ENCODE measurements around the gene DYNLT2. TPM values are rescaled to one million over a fixed set of nuclear protein-coding genes. Genes with fewer than 3 reads are reported as not detected.

The DYNLT2 gene
- total and polyA plus RNA-seq, 7 experiments from 2014 or later: 0.58 to 4.7 (median 2.9) TPM

GRCh38 chr6:169795196-169795595 lies 43.8 kb upstream of the DYNLT2 start:
- Mint-ChIP-seq H3K27me3 (peaks cover 36 to 74% (median 58%) of the 10 kb centered on the region in 5 donors), H3K9me3 (peaks cover 0 to 2% (median 0%) of the 10 kb centered on the region in 11 donors), H3K4me3 (no peak overlapping the region), H3K4me1 (peaks cover 0 to 11% (median 10%) of the 10 kb centered on the region in 7 donors), H3K36me3 (no peaks in the 10 kb centered on the region), H3K27ac (no peak overlapping the region)
- Histone ChIP-seq H3K9me3 (ENCODE audit: control insufficient read depth in 2 of 3, low read length in 3 of 3) (no peaks in the 10 kb centered on the region), H3K4me3 (ENCODE audit: low read length) (no peak overlapping the region), H3K27me3 (ENCODE audit: control insufficient read depth in 2 of 2, insufficient read depth in 2 of 2, low read length in 2 of 2) (no peaks in the 10 kb centered on the region), H3K4me1 (ENCODE audit: control insufficient read depth in 2 of 2, insufficient read depth in 2 of 2, low read length in 2 of 2) (no peaks in the 10 kb centered on the region), H3K36me3 (ENCODE audit: control insufficient read depth in 2 of 3, insufficient read depth in 3 of 3, low read length in 3 of 3) (no peaks in the 10 kb centered on the region), H3K27ac (ENCODE audit: low read depth, low read length) (no peak overlapping the region)
- CTCF ChIA-PET: interaction anchor here (0.8 kb wide), 1 partner anchor 734 kb away, joined by 3 read pairs; no protein-coding TSS in a partner anchor
- ATAC-seq (no peak), DNase-seq (no peak)
- POLR2A ChIA-PET: no interaction called here
- intact Hi-C loops (cut with micrococcal nuclease): loop anchor here in 1 of 2 donors (10.0 kb wide), 1 partner anchor 160 kb away; no protein-coding TSS in a partner anchor

- H3K4me1 ChIP-seq (ENCODE audit: control insufficient read depth in 2 of 2, insufficient read depth in 2 of 2, low read length in 2 of 2): peaks cover 0 to 5% of the 10 kb centered on the region in 2 donors
- H3K27ac ChIP-seq (ENCODE audit: low read depth, low read length): no peak overlapping the region
- no peak overlapping the region for H3K4me3 ChIP-seq (ENCODE audit: low read length)
- intact Hi-C loops (cut with micrococcal nuclease): loop anchor here in 1 of 2 donors (5.0 to 10.0 kb wide), 3 partner anchors 160 to 498 kb away; partner anchors contain the start of gene DLL1
- H3K27me3 ChIP-seq (ENCODE audit: control insufficient read depth in 2 of 2, insufficient read depth in 2 of 2, low read length in 2 of 2): no peaks in the 10 kb centered on the region
- H3K27me3 Mint-ChIP-seq: peaks cover 35 to 78% (median 57%) of the 10 kb centered on the region in 5 donors
- no peaks in the 10 kb centered on the region for H3K36me3 Mint-ChIP-seq
- no peak for DNase-seq
- H3K27ac Mint-ChIP-seq: no peak overlapping the region
- H3K36me3 ChIP-seq (ENCODE audit: control insufficient read depth in 2 of 3, insufficient read depth in 3 of 3, low read length in 3 of 3): no peaks in the 10 kb centered on the region
- ATAC-seq: no peak
- H3K4me3 Mint-ChIP-seq: no peak overlapping the region
- ChIA-PET POLR2A (no interaction called here), CTCF (interaction anchor here (0.8 kb wide), 1 partner anchor 735 kb away, joined by 3 read pairs; no protein-coding TSS in a partner anchor)
- no peaks in the 10 kb centered on the region for H3K9me3 ChIP-seq (ENCODE audit: control insufficient read depth in 2 of 3, low read length in 3 of 3)
- H3K4me1 Mint-ChIP-seq: peaks cover 0 to 17% (median 14%) of the 10 kb centered on the region in 7 donors
- H3K9me3 Mint-ChIP-seq: peaks cover 0 to 2% (median 0%) of the 10 kb centered on the region in 11 donors
Observed at GRCh38 chr6:169794317-169795055, 43.1 kb upstream of the DYNLT2 start.

- H3K4me1 Mint-ChIP-seq: peaks cover 0 to 18% (median 15%) of the 10 kb centered on the region in 7 donors
- no peak for DNase-seq
- POLR2A ChIA-PET: interaction anchor here (1.0 kb wide), 1 partner anchor 12 kb away, joined by 4 read pairs; no protein-coding TSS in a partner anchor
- no peak overlapping the region for H3K4me3 Mint-ChIP-seq
- Histone ChIP-seq H3K36me3 (ENCODE audit: control insufficient read depth in 2 of 3, insufficient read depth in 3 of 3, low read length in 3 of 3) (no peaks in the 10 kb centered on the region), H3K4me3 (ENCODE audit: low read length) (no peak overlapping the region), H3K27ac (ENCODE audit: low read depth, low read length) (no peak overlapping the region), H3K27me3 (ENCODE audit: control insufficient read depth in 2 of 2, insufficient read depth in 2 of 2, low read length in 2 of 2) (no peaks in the 10 kb centered on the region), H3K9me3 (ENCODE audit: control insufficient read depth in 2 of 3, low read length in 3 of 3) (no peaks in the 10 kb centered on the region), H3K4me1 (ENCODE audit: control insufficient read depth in 2 of 2, insufficient read depth in 2 of 2, low read length in 2 of 2) (peaks cover 0 to 6% of the 10 kb centered on the region in 2 donors)
- CTCF ChIA-PET: interaction anchor here (1.3 kb wide), 1 partner anchor 39 kb away, joined by 5 read pairs; no protein-coding TSS in a partner anchor
- intact Hi-C loops (cut with micrococcal nuclease): loop anchor here in 1 of 2 donors (5.0 to 10.0 kb wide), 3 partner anchors 161 to 499 kb away; partner anchors contain the start of gene DLL1
- no peaks in the 10 kb centered on the region for H3K36me3 Mint-ChIP-seq
- ATAC-seq: no peak
- H3K9me3 Mint-ChIP-seq: peaks cover 0 to 2% (median 0%) of the 10 kb centered on the region in 11 donors
- no peak overlapping the region for H3K27ac Mint-ChIP-seq
- peaks cover 31 to 73% (median 52%) of the 10 kb centered on the region in 5 donors for H3K27me3 Mint-ChIP-seq
Observed at GRCh38 chr6:169793408-169793807, 42.0 kb upstream of the DYNLT2 start.

- H3K27ac ChIP-seq (ENCODE audit: low read depth, low read length): no peak overlapping the region
- H3K9me3 ChIP-seq (ENCODE audit: control insufficient read depth in 2 of 3, low read length in 3 of 3): no peaks in the 10 kb centered on the region
- DNase-seq: peak in 1 of 9 donors; percentile 12
- Mint-ChIP-seq H3K4me3 (no peak overlapping the region), H3K27ac (no peak overlapping the region), H3K36me3 (no peaks in the 10 kb centered on the region), H3K9me3 (peaks cover 0 to 2% (median 0%) of the 10 kb centered on the region in 11 donors), H3K4me1 (peaks cover 0 to 18% (median 15%) of the 10 kb centered on the region in 7 donors), H3K27me3 (peaks cover 30 to 66% (median 47%) of the 10 kb centered on the region in 5 donors)
- no peak for ATAC-seq
- ChIA-PET POLR2A (no interaction called here), CTCF (no interaction called here)
- intact Hi-C loops (cut with micrococcal nuclease): loop anchor here in 1 of 2 donors (5.0 to 10.0 kb wide), 3 partner anchors 162 to 500 kb away; partner anchors contain the start of gene DLL1
- H3K4me1 ChIP-seq (ENCODE audit: control insufficient read depth in 2 of 2, insufficient read depth in 2 of 2, low read length in 2 of 2): peaks cover 0 to 6% of the 10 kb centered on the region in 2 donors
- H3K4me3 ChIP-seq (ENCODE audit: low read length): no peak overlapping the region
- H3K27me3 ChIP-seq (ENCODE audit: control insufficient read depth in 2 of 2, insufficient read depth in 2 of 2, low read length in 2 of 2): no peaks in the 10 kb centered on the region
- H3K36me3 ChIP-seq (ENCODE audit: control insufficient read depth in 2 of 3, insufficient read depth in 3 of 3, low read length in 3 of 3): no peaks in the 10 kb centered on the region
Observed at GRCh38 chr6:169792306-169793015, 41.1 kb upstream of the DYNLT2 start.

- H3K9me3 Mint-ChIP-seq: peaks cover 0 to 2% (median 0%) of the 10 kb centered on the region in 11 donors
- Histone ChIP-seq H3K27me3 (ENCODE audit: control insufficient read depth in 2 of 2, insufficient read depth in 2 of 2, low read length in 2 of 2) (no peaks in the 10 kb centered on the region), H3K4me1 (ENCODE audit: control insufficient read depth in 2 of 2, insufficient read depth in 2 of 2, low read length in 2 of 2) (peaks cover 0 to 6% of the 10 kb centered on the region in 2 donors), H3K27ac (ENCODE audit: low read depth, low read length) (no peak overlapping the region), H3K36me3 (ENCODE audit: control insufficient read depth in 2 of 3, insufficient read depth in 3 of 3, low read length in 3 of 3) (no peaks in the 10 kb centered on the region), H3K9me3 (ENCODE audit: control insufficient read depth in 2 of 3, low read length in 3 of 3) (no peaks in the 10 kb centered on the region), H3K4me3 (ENCODE audit: low read length) (no peak overlapping the region)
- H3K27me3 Mint-ChIP-seq: peaks cover 26 to 61% (median 47%) of the 10 kb centered on the region in 5 donors
- POLR2A ChIA-PET: no interaction called here
- ATAC-seq (no peak), DNase-seq (peak in 1 of 9 donors; percentile 19)
- no peaks in the 10 kb centered on the region for H3K36me3 Mint-ChIP-seq
- H3K4me3 Mint-ChIP-seq: peak overlapping the region in 3 of 10 donors; percentile 10 to 91 (median 84)
- no peak overlapping the region for H3K27ac Mint-ChIP-seq
- CTCF ChIA-PET: no interaction called here
- H3K4me1 Mint-ChIP-seq: peaks cover 0 to 18% (median 15%) of the 10 kb centered on the region in 7 donors
- intact Hi-C loops (cut with micrococcal nuclease): loop anchor here in 1 of 2 donors (5.0 to 10.0 kb wide), 3 partner anchors 163 to 501 kb away; partner anchors contain the start of gene DLL1
Observed at GRCh38 chr6:169791721-169792131, 40.4 kb upstream of the DYNLT2 start.

Data from naive thymus-derived CD4-positive, alpha-beta T cell (primary cell).